Jurkat, Clone E6-1 (cell line): ENCODE measurements around the gene KMT2B.
A peak's percentile ranks its signal among the peaks of the same experiment; 100 is the strongest.
"Not testable (repeated sequence)": the region's sequence is repeated elsewhere in the genome, so short reads cannot be mapped to it uniquely, and the experiment has no call there.

Experiments used
- DNase-seq: peaks from one replicate; pipeline ENCODE4 v3.0.0-alpha.2; 2011; ENCODE audit warnings: low read depth, low spot score
- H3K4me3 ChIP-seq: 2 replicates; pipeline ENCODE4 v1.5.1; 2011; ENCODE audit warnings: mild to moderate bottlenecking, low read length, control low read depth, moderate library complexity

The KMT2B gene

GRCh38 chr19:35768082-35768421 is 50.2 kb downstream of the KMT2B start:
- no peak overlapping the region for H3K4me3 ChIP-seq
- no peak for DNase-seq

- DNase-seq: not testable (repeated sequence)
Measured at GRCh38 chr19:35772362-35772761, 54.6 kb downstream of the KMT2B start.

GRCh38 chr19:35773020-35773806 is 55.4 kb downstream of the KMT2B start:
- no peak for DNase-seq

More at GRCh38 chr19:35772362-35772761, 54.6 kb downstream of the KMT2B start:
- not testable (repeated sequence) for H3K4me3 ChIP-seq

GRCh38 chr19:35774274-35775045 is 56.7 kb downstream of the KMT2B start:
- no peak for DNase-seq
- peak overlapping the region; percentile 49 for H3K4me3 ChIP-seq

More at GRCh38 chr19:35773020-35773806, 55.4 kb downstream of the KMT2B start:
- H3K4me3 ChIP-seq: no peak overlapping the region

GRCh38 chr19:35775046-35775297 is 57.2 kb downstream of the KMT2B start:
- DNase-seq: no peak
- H3K4me3 ChIP-seq: peak overlapping the region; percentile 49

GRCh38 chr19:35775298-35776101 is 57.7 kb downstream of the KMT2B start, which contains the start of gene ARHGAP33:
Gene ARHGAP33 (plus strand): TSS chr19:35775564. CDS start chr19:35775659, 95 bp downstream.
- H3K4me3 ChIP-seq: peak within 1 kb of the TSS; percentile 76
- peak; percentile 96 for DNase-seq

- H3K4me3 ChIP-seq: peak overlapping the region; percentile 76
- DNase-seq: no peak
Measured at GRCh38 chr19:35776102-35776788, 58.4 kb downstream of the KMT2B start.

GRCh38 chr19:35777086-35777841 is 59.5 kb downstream of the KMT2B start:
- DNase-seq: no peak
- no peak overlapping the region for H3K4me3 ChIP-seq

- H3K4me3 ChIP-seq: no peak overlapping the region
- no peak for DNase-seq
Measured at GRCh38 chr19:35777961-35778360, 60.2 kb downstream of the KMT2B start.

- DNase-seq: no peak
- H3K4me3 ChIP-seq: no peak overlapping the region
Measured at GRCh38 chr19:35779033-35779432, 61.2 kb downstream of the KMT2B start.

- no peak overlapping the region for H3K4me3 ChIP-seq
- DNase-seq: no peak
Measured at GRCh38 chr19:35780058-35780457, 62.3 kb downstream of the KMT2B start.

- DNase-seq: no peak
- no peak overlapping the region for H3K4me3 ChIP-seq
Measured at GRCh38 chr19:35780717-35781116, 62.9 kb downstream of the KMT2B start.

- no peak for DNase-seq
- H3K4me3 ChIP-seq: no peak overlapping the region
Measured at GRCh38 chr19:35781650-35782049, 63.8 kb downstream of the KMT2B start.

GRCh38 chr19:35782589-35782988 is 64.8 kb downstream of the KMT2B start:
- DNase-seq: no peak
- H3K4me3 ChIP-seq: no peak overlapping the region

GRCh38 chr19:35783469-35784434 is 65.9 kb downstream of the KMT2B start:
- H3K4me3 ChIP-seq: no peak overlapping the region
- no peak for DNase-seq

- DNase-seq: no peak
- no peak overlapping the region for H3K4me3 ChIP-seq
Measured at GRCh38 chr19:35784503-35785338, 66.9 kb downstream of the KMT2B start.

- DNase-seq: no peak
- H3K4me3 ChIP-seq: no peak overlapping the region
Measured at GRCh38 chr19:35785339-35785627, 67.5 kb downstream of the KMT2B start.
